HG03378 (cell line): ENCODE measurements around the gene CLEC2L.

Experiments
- ATAC-seq: cut with Tn5 transposase; IDR thresholded peaks from one replicate; pipeline ENCODE4 v1.9.1; 2021; ENCODE audit warnings: mild to moderate bottlenecking, moderate library complexity; ENCODE audit not compliant: unreplicated experiment

Gene CLEC2L

GRCh38 chr7:139523199-139523941 is at the start of gene CLEC2L:
TSS of gene CLEC2L (plus strand) at chr7:139523685. CDS start at chr7:139523928, 243 bp downstream.
- no peak for ATAC-seq

- ATAC-seq = no peak
Measured at GRCh38 chr7:139476139-139476538, 47.3 kb upstream of the CLEC2L start.

- no peak for ATAC-seq
Measured at GRCh38 chr7:139476891-139477290, 46.6 kb upstream of the CLEC2L start.

- ATAC-seq = no peak
Measured at GRCh38 chr7:139479620-139480019, 43.9 kb upstream of the CLEC2L start.

GRCh38 chr7:139481364-139481763 is 42.1 kb upstream of the CLEC2L start:
- ATAC-seq = no peak

- ATAC-seq = no peak
Measured at GRCh38 chr7:139482122-139482521, 41.4 kb upstream of the CLEC2L start.

- ATAC-seq = peak; percentile 15
Measured at GRCh38 chr7:139482662-139483466, 40.6 kb upstream of the CLEC2L start.

GRCh38 chr7:139487366-139488080 is 36.0 kb upstream of the CLEC2L start:
- no peak for ATAC-seq

GRCh38 chr7:139488810-139489209 is 34.7 kb upstream of the CLEC2L start:
- ATAC-seq = no peak

GRCh38 chr7:139490130-139490529 is 33.4 kb upstream of the CLEC2L start:
- no peak for ATAC-seq

- ATAC-seq = no peak
Measured at GRCh38 chr7:139492293-139492692, 31.2 kb upstream of the CLEC2L start.

GRCh38 chr7:139494835-139495579 is 28.5 kb upstream of the CLEC2L start:
- ATAC-seq = peak; percentile 74

GRCh38 chr7:139495580-139496125 is 27.8 kb upstream of the CLEC2L start:
- ATAC-seq = no peak

- ATAC-seq = no peak
Measured at GRCh38 chr7:139496528-139496927, 27.0 kb upstream of the CLEC2L start.

- no peak for ATAC-seq
Measured at GRCh38 chr7:139500770-139501138, 22.7 kb upstream of the CLEC2L start.

- no peak for ATAC-seq
Measured at GRCh38 chr7:139502226-139502625, 21.3 kb upstream of the CLEC2L start.

- no peak for ATAC-seq
Measured at GRCh38 chr7:139505563-139505962, 17.9 kb upstream of the CLEC2L start.

GRCh38 chr7:139509535-139509934 is 13.9 kb upstream of the CLEC2L start:
- ATAC-seq = no peak

GRCh38 chr7:139511315-139511714 is 12.2 kb upstream of the CLEC2L start:
- no peak for ATAC-seq

GRCh38 chr7:139515266-139515665 is 8.2 kb upstream of the CLEC2L start:
- ATAC-seq = no peak

- ATAC-seq = no peak
Measured at GRCh38 chr7:139521439-139521838, 2.0 kb upstream of the CLEC2L start.
